ENCODE measurements around the gene CACNA1I. TPM values are rescaled to one million over a fixed set of nuclear protein-coding genes. Genes with fewer than 3 reads are reported as not detected.

CACNA1I gene
- total and polyA plus RNA-seq, 2 donors (not counting 1 experiment from before 2014, with no cell fraction given) = under 0.01 to 0.01 TPM

DNA sequence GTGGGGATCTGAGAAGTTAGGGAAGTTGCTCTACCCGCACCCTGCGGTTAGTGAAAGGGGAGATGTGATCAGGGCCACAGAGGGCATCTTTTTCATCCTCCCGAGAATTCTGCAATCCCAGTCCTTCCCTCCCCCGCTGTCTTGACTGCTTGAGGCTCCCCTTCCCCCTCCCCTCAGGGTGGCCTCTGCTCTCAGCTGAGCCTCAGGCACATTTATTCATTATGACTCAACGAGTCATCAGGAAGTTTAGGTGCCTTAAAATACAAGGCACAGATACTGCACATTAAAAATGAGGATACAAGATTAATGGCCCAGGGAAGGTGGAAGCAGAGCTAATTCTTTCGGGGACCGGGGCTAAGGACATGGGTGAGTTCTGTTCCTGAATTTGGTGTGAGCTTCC lies 104.0 kb downstream of the CACNA1I start:
- peak in 1 of 2 donors; percentile 4 for DNase-seq (ENCODE audit: low read depth in 2 of 2)
- no peak for TF ChIP-seq EZH2 (IDR thresholded peaks at IDR 0.05; ENCODE audit: low read length, missing control alignments)
- TF ChIP-seq, protein P1, sequence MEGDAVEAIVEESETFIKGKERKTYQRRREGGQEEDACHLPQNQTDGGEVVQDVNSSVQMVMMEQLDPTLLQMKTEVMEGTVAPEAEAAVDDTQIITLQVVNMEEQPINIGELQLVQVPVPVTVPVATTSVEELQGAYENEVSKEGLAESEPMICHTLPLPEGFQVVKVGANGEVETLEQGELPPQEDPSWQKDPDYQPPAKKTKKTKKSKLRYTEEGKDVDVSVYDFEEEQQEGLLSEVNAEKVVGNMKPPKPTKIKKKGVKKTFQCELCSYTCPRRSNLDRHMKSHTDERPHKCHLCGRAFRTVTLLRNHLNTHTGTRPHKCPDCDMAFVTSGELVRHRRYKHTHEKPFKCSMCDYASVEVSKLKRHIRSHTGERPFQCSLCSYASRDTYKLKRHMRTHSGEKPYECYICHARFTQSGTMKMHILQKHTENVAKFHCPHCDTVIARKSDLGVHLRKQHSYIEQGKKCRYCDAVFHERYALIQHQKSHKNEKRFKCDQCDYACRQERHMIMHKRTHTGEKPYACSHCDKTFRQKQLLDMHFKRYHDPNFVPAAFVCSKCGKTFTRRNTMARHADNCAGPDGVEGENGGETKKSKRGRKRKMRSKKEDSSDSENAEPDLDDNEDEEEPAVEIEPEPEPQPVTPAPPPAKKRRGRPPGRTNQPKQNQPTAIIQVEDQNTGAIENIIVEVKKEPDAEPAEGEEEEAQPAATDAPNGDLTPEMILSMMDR (conservative IDR thresholded peaks at IDR 0.05 in 1 of 2, IDR thresholded peaks at IDR 0.05 in 1 of 2; ENCODE audit: low read depth in 1 of 2, low read length in 2 of 2) = no peak
- no peak overlapping the region for H3K4me2 ChIP-seq (ENCODE audit: extremely low read depth, insufficient read depth, low read length)

DNA sequence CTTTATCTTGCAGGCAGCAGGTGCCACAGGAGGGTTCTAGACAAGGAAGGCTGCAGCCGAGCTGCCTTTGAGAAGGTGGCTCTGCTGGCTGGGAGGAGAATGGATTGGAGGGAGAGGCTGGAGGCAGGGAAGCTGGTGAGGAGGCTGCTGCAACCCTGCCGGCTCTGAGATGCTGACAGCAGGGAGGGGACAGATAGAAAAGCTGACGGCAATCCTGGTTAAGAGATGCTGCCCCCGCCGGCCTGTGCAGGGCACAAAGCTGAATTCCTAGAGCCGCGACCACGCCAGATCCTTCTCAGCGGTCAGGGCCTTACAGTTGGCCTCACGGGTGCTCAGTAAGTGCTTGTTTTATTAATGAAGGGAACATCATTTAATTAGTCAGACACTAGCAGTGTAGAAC lies 105.4 kb downstream of the CACNA1I start:
- H2AFZ ChIP-seq (ENCODE audit: low read length) = no peak overlapping the region
- H3K79me2 ChIP-seq (ENCODE audit: control insufficient read depth, insufficient read depth, low read length) = no peaks in the 10 kb centered on the region
- no peak for DNase-seq (ENCODE audit: low read depth in 2 of 2)
- no peaks in the 10 kb centered on the region for H3K27me3 ChIP-seq (ENCODE audit: control insufficient read depth, insufficient read depth, low read length)
- H3K4me2 ChIP-seq (ENCODE audit: extremely low read depth, insufficient read depth, low read length) = no peak overlapping the region
- no peaks in the 10 kb centered on the region for H3K9me3 ChIP-seq (ENCODE audit: control insufficient read depth, insufficient read depth, low read depth, low read length)
- no peaks in the 10 kb centered on the region for H3K36me3 ChIP-seq (ENCODE audit: control insufficient read depth, insufficient read depth, low read length)
- H3K4me1 ChIP-seq (ENCODE audit: control insufficient read depth, extremely low read depth, insufficient read depth, low read length) = no peaks in the 10 kb centered on the region
- H3K4me3 ChIP-seq (replicated peaks in 1 of 4; ENCODE audit: control extremely low read depth in 1 of 4, insufficient read depth in 1 of 4, low read depth in 3 of 4, low read length in 4 of 4) = no peak overlapping the region
- H3K9ac ChIP-seq (ENCODE audit: insufficient read depth, low read length) = no peak overlapping the region
- H3K27ac ChIP-seq (ENCODE audit: insufficient read depth, low read length) = no peak overlapping the region
- no peaks in the 10 kb centered on the region for H4K20me1 ChIP-seq (ENCODE audit: control insufficient read depth, extremely low read depth, insufficient read depth, low read length)
- TF ChIP-seq, protein P1 (conservative IDR thresholded peaks at IDR 0.05 in 1 of 2, IDR thresholded peaks at IDR 0.05 in 1 of 2; ENCODE audit: low read depth in 1 of 2, low read length in 2 of 2) = no peak
- TF ChIP-seq EZH2 (IDR thresholded peaks at IDR 0.05; ENCODE audit: low read length, missing control alignments) = no peak

More for the DNA sequence above, 104.0 kb downstream of the CACNA1I start:
- no peak overlapping the region for H2AFZ ChIP-seq (ENCODE audit: low read length)
- no peak overlapping the region for H3K4me3 ChIP-seq (replicated peaks in 1 of 4; ENCODE audit: control extremely low read depth in 1 of 4, insufficient read depth in 1 of 4, low read depth in 3 of 4, low read length in 4 of 4)
- no peaks in the 10 kb centered on the region for H3K36me3 ChIP-seq (ENCODE audit: control insufficient read depth, insufficient read depth, low read length)
- H3K9me3 ChIP-seq (ENCODE audit: control insufficient read depth, insufficient read depth, low read depth, low read length) = no peaks in the 10 kb centered on the region
- H3K4me1 ChIP-seq (ENCODE audit: control insufficient read depth, extremely low read depth, insufficient read depth, low read length) = no peaks in the 10 kb centered on the region
- no peak overlapping the region for H3K9ac ChIP-seq (ENCODE audit: insufficient read depth, low read length)
- H4K20me1 ChIP-seq (ENCODE audit: control insufficient read depth, extremely low read depth, insufficient read depth, low read length) = no peaks in the 10 kb centered on the region
- H3K79me2 ChIP-seq (ENCODE audit: control insufficient read depth, insufficient read depth, low read length) = no peaks in the 10 kb centered on the region
- H3K27me3 ChIP-seq (ENCODE audit: control insufficient read depth, insufficient read depth, low read length) = no peaks in the 10 kb centered on the region
- H3K27ac ChIP-seq (ENCODE audit: insufficient read depth, low read length) = no peak overlapping the region

DNA sequence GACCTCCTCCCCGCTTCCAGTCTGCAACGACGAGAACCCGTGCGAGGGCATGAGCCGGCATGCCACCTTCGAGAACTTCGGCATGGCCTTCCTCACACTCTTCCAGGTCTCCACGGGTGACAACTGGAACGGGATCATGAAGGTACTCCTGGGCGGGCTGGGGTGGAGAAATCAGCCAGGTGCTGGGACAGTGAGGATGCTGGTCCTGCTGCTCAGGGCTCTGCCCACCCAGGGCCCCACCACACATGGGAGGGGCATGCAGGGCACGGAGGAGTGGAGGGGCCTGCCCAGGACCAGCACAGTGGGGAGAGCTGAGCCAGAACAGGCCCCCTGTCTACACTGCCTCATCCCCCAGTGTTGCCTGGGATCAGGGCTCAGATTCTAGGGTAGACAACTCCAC lies 107.4 kb downstream of the CACNA1I start:
- Histone ChIP-seq H3K9ac (ENCODE audit: insufficient read depth, low read length) (no peak overlapping the region), H3K4me2 (ENCODE audit: extremely low read depth, insufficient read depth, low read length) (no peak overlapping the region), H2AFZ (ENCODE audit: low read length) (no peak overlapping the region), H3K4me3 (replicated peaks in 1 of 4; ENCODE audit: control extremely low read depth in 1 of 4, insufficient read depth in 1 of 4, low read depth in 3 of 4, low read length in 4 of 4) (no peak overlapping the region), H3K9me3 (ENCODE audit: control insufficient read depth, insufficient read depth, low read depth, low read length) (no peaks in the 10 kb centered on the region), H3K36me3 (ENCODE audit: control insufficient read depth, insufficient read depth, low read length) (no peaks in the 10 kb centered on the region), H3K79me2 (ENCODE audit: control insufficient read depth, insufficient read depth, low read length) (no peaks in the 10 kb centered on the region), H3K4me1 (ENCODE audit: control insufficient read depth, extremely low read depth, insufficient read depth, low read length) (no peaks in the 10 kb centered on the region), H4K20me1 (ENCODE audit: control insufficient read depth, extremely low read depth, insufficient read depth, low read length) (no peaks in the 10 kb centered on the region), H3K27ac (ENCODE audit: insufficient read depth, low read length) (no peak overlapping the region), H3K27me3 (ENCODE audit: control insufficient read depth, insufficient read depth, low read length) (no peaks in the 10 kb centered on the region)
- DNase-seq (ENCODE audit: low read depth in 2 of 2) = no peak
- TF ChIP-seq EZH2 (IDR thresholded peaks at IDR 0.05; ENCODE audit: low read length, missing control alignments) = no peak
- TF ChIP-seq, protein P1 (conservative IDR thresholded peaks at IDR 0.05 in 1 of 2, IDR thresholded peaks at IDR 0.05 in 1 of 2; ENCODE audit: low read depth in 1 of 2, low read length in 2 of 2) = no peak
